Measurements from ENCODE around the gene PXMP4.

DNA sequence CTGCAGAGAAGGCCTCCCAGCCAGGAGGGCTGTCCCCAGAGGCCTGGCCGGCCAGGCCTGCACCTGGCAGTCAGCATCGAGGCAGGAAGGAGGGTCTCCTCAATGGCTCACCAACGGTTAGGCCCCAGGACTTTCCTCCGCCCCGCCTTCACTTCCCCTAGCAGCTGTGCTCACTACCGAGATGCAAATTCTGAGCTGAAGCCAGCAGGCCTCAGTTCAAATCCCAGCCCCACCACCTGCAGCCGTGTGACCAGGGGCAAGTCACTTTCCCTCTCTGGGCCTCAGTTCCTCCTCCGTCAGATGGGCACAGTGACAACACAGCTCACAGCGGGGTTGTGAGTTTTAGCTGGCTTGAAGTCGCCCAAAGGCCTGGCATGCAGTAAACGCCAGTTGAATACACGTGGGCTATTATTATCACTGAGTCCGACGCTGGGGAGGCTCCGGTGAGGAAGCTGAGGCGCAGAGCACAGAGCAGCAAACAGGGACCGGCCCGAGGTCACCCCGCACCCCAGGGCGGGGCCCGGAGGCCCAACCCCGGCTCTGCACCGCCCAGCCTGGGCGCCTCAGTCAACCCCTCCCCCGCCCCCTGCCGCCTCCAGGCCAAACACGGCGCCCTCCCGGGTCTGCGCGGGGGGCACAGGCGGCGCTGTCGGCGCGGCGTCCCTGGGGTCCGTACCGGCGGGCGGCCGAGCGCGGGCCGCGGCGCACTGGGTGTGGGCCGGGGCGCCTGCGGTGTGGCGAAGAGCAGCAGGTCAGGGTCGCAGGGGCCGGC, 34.6 kb downstream of the PXMP4 start:
- TF ChIP-seq, protein P1, sequence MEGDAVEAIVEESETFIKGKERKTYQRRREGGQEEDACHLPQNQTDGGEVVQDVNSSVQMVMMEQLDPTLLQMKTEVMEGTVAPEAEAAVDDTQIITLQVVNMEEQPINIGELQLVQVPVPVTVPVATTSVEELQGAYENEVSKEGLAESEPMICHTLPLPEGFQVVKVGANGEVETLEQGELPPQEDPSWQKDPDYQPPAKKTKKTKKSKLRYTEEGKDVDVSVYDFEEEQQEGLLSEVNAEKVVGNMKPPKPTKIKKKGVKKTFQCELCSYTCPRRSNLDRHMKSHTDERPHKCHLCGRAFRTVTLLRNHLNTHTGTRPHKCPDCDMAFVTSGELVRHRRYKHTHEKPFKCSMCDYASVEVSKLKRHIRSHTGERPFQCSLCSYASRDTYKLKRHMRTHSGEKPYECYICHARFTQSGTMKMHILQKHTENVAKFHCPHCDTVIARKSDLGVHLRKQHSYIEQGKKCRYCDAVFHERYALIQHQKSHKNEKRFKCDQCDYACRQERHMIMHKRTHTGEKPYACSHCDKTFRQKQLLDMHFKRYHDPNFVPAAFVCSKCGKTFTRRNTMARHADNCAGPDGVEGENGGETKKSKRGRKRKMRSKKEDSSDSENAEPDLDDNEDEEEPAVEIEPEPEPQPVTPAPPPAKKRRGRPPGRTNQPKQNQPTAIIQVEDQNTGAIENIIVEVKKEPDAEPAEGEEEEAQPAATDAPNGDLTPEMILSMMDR (IDR thresholded peaks at IDR 0.05): no peak
- TF ChIP-seq BHLHE40 (IDR thresholded peaks at IDR 0.05; ENCODE audit: low read depth, low read length) (no peak), POLR2A (IDR thresholded peaks at IDR 0.05; ENCODE audit: low read length) (no peak), RNF2 (IDR thresholded peaks at IDR 0.05; ENCODE audit: borderline replicate concordance, low read depth) (no peak), ESRRA (IDR thresholded peaks at IDR 0.05; ENCODE audit: borderline replicate concordance, low read length) (no peak), EP300 (IDR thresholded peaks at IDR 0.05) (no peak), MYC (IDR thresholded peaks at IDR 0.05; ENCODE audit: borderline replicate concordance, low read length) (no peak), CHD2 (IDR thresholded peaks at IDR 0.05; ENCODE audit: low read length, partially characterized antibody) (no peak), FOSL2 (IDR thresholded peaks at IDR 0.05) (no peak), FOSL2 (CRISPR knock-in tag; IDR thresholded peaks at IDR 0.05) (no peak), HDAC2 (IDR thresholded peaks at IDR 0.05) (no peak)
- TF ChIP-seq, protein P2, sequence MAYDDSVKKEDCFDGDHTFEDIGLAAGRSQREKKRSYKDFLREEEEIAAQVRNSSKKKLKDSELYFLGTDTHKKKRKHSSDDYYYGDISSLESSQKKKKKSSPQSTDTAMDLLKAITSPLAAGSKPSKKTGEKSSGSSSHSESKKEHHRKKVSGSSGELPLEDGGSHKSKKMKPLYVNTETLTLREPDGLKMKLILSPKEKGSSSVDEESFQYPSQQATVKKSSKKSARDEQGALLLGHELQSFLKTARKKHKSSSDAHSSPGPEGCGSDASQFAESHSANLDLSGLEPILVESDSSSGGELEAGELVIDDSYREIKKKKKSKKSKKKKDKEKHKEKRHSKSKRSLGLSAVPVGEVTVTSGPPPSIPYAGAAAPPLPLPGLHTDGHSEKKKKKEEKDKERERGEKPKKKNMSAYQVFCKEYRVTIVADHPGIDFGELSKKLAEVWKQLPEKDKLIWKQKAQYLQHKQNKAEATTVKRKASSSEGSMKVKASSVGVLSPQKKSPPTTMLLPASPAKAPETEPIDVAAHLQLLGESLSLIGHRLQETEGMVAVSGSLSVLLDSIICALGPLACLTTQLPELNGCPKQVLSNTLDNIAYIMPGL (CRISPR knock-in tag; IDR thresholded peaks at IDR 0.05; ENCODE audit: borderline replicate concordance): no peak

Measured in A549 (cell line).